WERI-Rb-1 (cell line): ENCODE results near the gene CHD6.

Source experiments
- DNase-seq: peaks from one replicate; pipeline ENCODE4 v3.0.0-alpha.2; 2020
- H3K27ac ChIP-seq: fragments of 250-450 bp; sonication (Bioruptor Pico); 2 replicates; pipeline ENCODE4 v1.5.1; 2020; ENCODE audit warnings: mild to moderate bottlenecking, moderate library complexity
- H3K27me3 ChIP-seq: fragments of 250-450 bp; sonication (Bioruptor Pico); 2 replicates; pipeline ENCODE4 v1.5.1; 2021; ENCODE audit warnings: mild to moderate bottlenecking, low read depth, moderate library complexity; ENCODE audit not compliant: insufficient read depth, severe bottlenecking
- H3K36me3 ChIP-seq: fragments of 250-450 bp; sonication (Bioruptor Pico); 2 replicates; pipeline ENCODE4 v1.5.1; 2020; ENCODE audit warnings: mild to moderate bottlenecking, moderate library complexity
- H3K4me3 ChIP-seq: 2 replicates; pipeline ENCODE4 v1.5.1; 2011; ENCODE audit warnings: low read depth, mild to moderate bottlenecking, control low read depth, low read length
- H3K9me3 ChIP-seq: fragments of 250-450 bp; sonication (Bioruptor Pico); 2 replicates; pipeline ENCODE4 v1.5.1; 2021; ENCODE audit warnings: mild to moderate bottlenecking, moderate library complexity; ENCODE audit not compliant: severe bottlenecking
- TF ChIP-seq, protein P1 (sequence below): IDR thresholded peaks from 2 replicates; pipeline ENCODE4 v1.5.1; 2011; ENCODE audit warnings: low read depth, mild to moderate bottlenecking, control low read depth, inconsistent platforms, low read length

CHD6 gene

DNA sequence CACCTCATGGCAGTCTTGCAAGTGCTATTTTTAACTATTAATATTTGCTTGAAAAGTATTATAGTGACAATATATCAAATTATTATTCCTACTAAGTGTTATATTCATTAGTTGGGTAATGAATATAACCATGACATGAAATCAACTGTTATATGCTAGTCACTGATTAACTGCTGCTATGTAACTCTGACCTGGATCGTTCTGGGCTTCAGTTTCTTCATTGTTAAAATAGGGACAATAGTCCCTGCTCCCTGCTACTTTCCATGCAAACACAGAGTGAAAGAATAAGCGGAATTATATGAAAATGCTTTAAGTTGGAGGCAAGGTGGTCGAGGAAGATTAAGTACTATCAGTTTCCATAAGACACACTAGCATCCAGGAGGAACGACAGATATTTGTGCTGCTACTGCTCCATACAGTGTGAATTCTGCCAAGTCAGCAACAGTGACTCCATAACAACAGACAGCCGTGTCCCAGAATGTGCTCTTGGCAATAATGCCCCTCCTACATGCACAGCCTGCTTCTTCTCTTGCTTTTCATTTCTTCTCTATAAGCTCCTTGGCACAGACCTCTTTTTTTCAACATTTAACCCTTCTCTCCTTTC, 107.2 kb downstream of the CHD6 start:
- Histone ChIP-seq H3K27ac (no peak overlapping the region), H3K4me3 (no peak overlapping the region), H3K9me3 (no peaks in the 10 kb centered on the region), H3K36me3 (peaks cover 34% of the 10 kb centered on the region), H3K27me3 (no peaks in the 10 kb centered on the region)
- TF ChIP-seq, protein P1, sequence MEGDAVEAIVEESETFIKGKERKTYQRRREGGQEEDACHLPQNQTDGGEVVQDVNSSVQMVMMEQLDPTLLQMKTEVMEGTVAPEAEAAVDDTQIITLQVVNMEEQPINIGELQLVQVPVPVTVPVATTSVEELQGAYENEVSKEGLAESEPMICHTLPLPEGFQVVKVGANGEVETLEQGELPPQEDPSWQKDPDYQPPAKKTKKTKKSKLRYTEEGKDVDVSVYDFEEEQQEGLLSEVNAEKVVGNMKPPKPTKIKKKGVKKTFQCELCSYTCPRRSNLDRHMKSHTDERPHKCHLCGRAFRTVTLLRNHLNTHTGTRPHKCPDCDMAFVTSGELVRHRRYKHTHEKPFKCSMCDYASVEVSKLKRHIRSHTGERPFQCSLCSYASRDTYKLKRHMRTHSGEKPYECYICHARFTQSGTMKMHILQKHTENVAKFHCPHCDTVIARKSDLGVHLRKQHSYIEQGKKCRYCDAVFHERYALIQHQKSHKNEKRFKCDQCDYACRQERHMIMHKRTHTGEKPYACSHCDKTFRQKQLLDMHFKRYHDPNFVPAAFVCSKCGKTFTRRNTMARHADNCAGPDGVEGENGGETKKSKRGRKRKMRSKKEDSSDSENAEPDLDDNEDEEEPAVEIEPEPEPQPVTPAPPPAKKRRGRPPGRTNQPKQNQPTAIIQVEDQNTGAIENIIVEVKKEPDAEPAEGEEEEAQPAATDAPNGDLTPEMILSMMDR = no peak
- no peak for DNase-seq

DNA sequence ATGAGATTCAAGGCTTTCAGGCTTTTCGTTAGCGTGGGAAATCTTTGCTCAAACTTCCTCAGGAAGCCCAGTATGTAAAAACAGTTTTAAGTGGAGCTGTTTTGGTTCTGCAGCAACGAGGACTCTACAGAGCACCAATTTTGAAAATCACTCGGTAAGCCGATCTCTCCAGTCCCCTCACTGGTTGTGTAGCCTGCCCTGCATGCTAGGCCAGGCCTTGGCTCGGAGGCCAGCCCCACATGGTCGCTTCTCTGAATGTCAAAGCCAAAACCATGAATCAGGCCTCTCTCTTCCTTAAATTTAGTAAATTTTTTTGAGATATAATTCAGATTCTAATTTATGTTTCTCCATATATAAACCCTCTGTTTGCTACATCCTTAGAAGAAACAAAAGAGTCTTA, 108.0 kb downstream of the CHD6 start:
- TF ChIP-seq, protein P1 = no peak
- Histone ChIP-seq H3K27me3 (no peaks in the 10 kb centered on the region), H3K4me3 (no peak overlapping the region), H3K27ac (no peak overlapping the region), H3K36me3 (peaks cover 37% of the 10 kb centered on the region), H3K9me3 (no peaks in the 10 kb centered on the region)
- DNase-seq = no peak

DNA sequence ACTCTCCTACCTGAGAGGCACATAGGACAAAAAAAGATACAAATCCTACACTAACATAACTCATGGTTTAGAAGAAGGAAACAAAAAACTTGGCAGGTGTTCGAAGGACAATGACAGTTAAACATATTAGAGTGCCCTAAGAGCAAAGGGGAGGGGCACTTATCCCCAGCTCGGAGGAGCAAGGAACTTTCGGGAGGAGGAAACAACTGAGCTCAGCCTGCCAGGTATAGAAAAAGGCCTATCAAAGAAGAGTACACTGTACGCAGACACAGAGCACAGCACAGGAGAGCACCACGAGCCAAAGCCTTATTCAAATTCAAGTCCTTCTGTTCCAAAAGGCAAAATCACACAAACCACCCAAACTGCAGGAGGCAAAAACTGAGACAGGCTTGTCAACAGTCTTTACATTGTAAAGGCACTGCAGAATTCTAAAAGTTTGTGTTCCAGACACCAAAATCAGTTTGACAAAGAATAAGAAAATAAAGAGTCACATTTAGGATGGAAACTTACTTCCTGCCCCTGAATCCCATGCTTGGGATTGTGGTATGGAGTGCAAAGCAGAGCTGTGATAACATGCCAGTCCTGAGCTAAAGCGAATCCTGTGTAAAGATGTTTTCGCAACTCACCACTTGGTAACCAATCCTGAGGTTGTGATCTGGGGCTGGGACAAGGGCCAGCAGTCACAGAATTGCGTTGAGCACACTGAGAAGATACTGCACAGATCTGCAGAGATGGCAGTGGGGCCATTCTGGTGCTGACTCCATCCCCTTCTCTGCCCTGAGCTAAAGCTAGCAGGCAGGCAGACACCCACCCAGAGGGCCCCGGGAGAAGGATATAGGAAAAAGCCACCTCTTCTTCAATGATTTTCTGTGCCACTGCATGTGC, 108.6 kb downstream of the CHD6 start:
- peaks cover 39% of the 10 kb centered on the region for H3K36me3 ChIP-seq
- H3K27ac ChIP-seq = no peak overlapping the region
- no peaks in the 10 kb centered on the region for H3K27me3 ChIP-seq
- H3K4me3 ChIP-seq = no peak overlapping the region
- H3K9me3 ChIP-seq = peaks cover 2% of the 10 kb centered on the region
- DNase-seq = no peak
- TF ChIP-seq, protein P1 = no peak

DNA sequence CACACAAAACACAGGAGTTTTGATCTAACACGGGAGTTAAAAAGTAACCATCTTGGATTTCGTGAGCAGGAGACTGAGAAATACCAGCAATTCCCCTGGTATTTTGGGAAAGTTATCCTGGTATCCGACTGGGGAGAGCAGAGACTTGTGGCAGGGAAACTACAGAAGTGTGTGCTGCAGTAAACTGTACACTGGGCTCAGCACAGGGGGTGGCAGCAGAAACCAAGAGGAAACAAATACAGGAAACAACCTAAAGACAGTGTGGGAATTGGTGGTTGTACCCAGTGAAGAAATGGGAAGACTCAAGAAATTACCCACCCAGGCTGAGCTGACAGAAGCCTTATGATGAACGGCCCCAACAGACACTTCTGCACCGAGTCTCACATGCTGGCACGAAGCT, 109.8 kb downstream of the CHD6 start:
- H3K4me3 ChIP-seq = no peak overlapping the region
- H3K27me3 ChIP-seq = no peaks in the 10 kb centered on the region
- H3K27ac ChIP-seq = no peak overlapping the region
- DNase-seq = no peak
- TF ChIP-seq, protein P1 = no peak
- peaks cover 31% of the 10 kb centered on the region for H3K36me3 ChIP-seq
- H3K9me3 ChIP-seq = peaks cover 2% of the 10 kb centered on the region

DNA sequence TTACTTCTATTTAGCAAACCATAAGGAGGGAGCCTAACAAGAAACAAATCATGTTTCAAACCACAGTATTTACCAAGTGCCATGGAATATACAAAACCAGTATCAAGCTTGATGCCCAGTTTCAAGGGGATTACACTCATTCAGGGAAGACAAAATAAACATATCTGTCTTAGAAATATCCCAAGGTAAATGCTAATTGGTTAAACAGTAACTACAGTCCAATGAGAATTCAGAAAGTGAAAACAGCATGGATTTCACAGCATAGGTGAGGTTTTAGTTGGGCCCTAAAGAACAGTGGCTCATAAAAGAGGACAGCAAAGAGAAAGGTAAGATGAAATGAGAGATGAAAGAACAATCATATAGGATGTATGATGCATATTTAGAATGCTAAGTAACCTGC, 110.3 kb downstream of the CHD6 start:
- no peaks in the 10 kb centered on the region for H3K27me3 ChIP-seq
- TF ChIP-seq, protein P1 = no peak
- no peak overlapping the region for H3K4me3 ChIP-seq
- peaks cover 2% of the 10 kb centered on the region for H3K9me3 ChIP-seq
- DNase-seq = no peak
- H3K36me3 ChIP-seq = peaks cover 27% of the 10 kb centered on the region
- H3K27ac ChIP-seq = no peak overlapping the region
